CD4-positive, alpha-beta memory T cell (primary cell): ENCODE data around the gene IGSF23. TPM values are rescaled to one million over a fixed set of nuclear protein-coding genes. Genes with fewer than 3 reads are reported as not detected.
"Not testable (repeated sequence)": the region's sequence is repeated elsewhere in the genome, so short reads cannot be mapped to it uniquely, and the experiment has no call there.

Experiments
- CTCF ChIA-PET: fragments of 350-600 bp; sonication (Branson Sonifier 250); formaldehyde crosslinking; loops from one replicate; lab custom pipeline; 2021; ENCODE audit warnings: inconsistent platforms; ENCODE audit not compliant: partially characterized antibody; lab: Charles Lee
- POLR2A ChIA-PET: fragments of 350-600 bp; sonication (Branson Sonifier 250); formaldehyde crosslinking; loops from one replicate; lab custom pipeline; 2021; ENCODE audit not compliant: partially characterized antibody; lab: Charles Lee
- DNase-seq, 5 donors: peaks; one replicate each; pipeline versions ENCODE4 v3.0.0 to v3.0.0-alpha.2; 2020 to 2022; ENCODE audit warnings: mixed read lengths in 1 of 5
- H3K27ac ChIP-seq: one replicate; pipeline ENCODE4 v1.7.0; 2013; ENCODE audit warnings: low read depth, low read length
- H3K27me3 ChIP-seq: 2 replicates; pipeline ENCODE4 v1.7.0; 2013; ENCODE audit warnings: mild to moderate bottlenecking, low read length, moderate library complexity; ENCODE audit not compliant: insufficient read depth
- H3K36me3 ChIP-seq: 2 replicates; pipeline ENCODE4 v1.7.0; 2013; ENCODE audit warnings: mild to moderate bottlenecking, low read length, moderate library complexity; ENCODE audit not compliant: insufficient read depth
- H3K4me1 ChIP-seq: 2 replicates; pipeline ENCODE4 v1.7.0; 2013; ENCODE audit warnings: mild to moderate bottlenecking, low read length, moderate library complexity; ENCODE audit not compliant: insufficient read depth
- H3K4me3 ChIP-seq, 2 donors: one replicate each; pipeline ENCODE4 v1.7.0; 2013; ENCODE audit warnings: low read length in 2 of 2, mild to moderate bottlenecking in 1 of 2
- H3K9me3 ChIP-seq, 2 donors: one replicate each; pipeline ENCODE4 v1.7.0; 2013; ENCODE audit warnings: low read length in 2 of 2, control low read depth in 1 of 2; ENCODE audit not compliant: control insufficient read depth in 1 of 2
- H3K27ac Mint-ChIP-seq, 7 donors: one replicate each; pipeline ENCODE4 v1.8.0; 2020 to 2021; ENCODE audit warnings: mixed read lengths in 7 of 7, mild to moderate bottlenecking in 6 of 7, inconsistent platforms in 3 of 7, moderate library complexity in 3 of 7
- H3K27me3 Mint-ChIP-seq, 2 donors: one replicate each; pipeline ENCODE4 v1.8.0; 2020 to 2021; ENCODE audit warnings: mixed read lengths in 2 of 2
- H3K36me3 Mint-ChIP-seq, 2 donors: one replicate each; pipeline ENCODE4 v1.8.0; 2020 to 2021; ENCODE audit warnings: mixed read lengths in 2 of 2, inconsistent platforms in 1 of 2, mild to moderate bottlenecking in 1 of 2
- H3K4me1 Mint-ChIP-seq, 4 donors: one replicate each; pipeline ENCODE4 v1.8.0; 2020 to 2021; ENCODE audit warnings: mixed read lengths in 4 of 4, mild to moderate bottlenecking in 1 of 4
- H3K4me3 Mint-ChIP-seq, 8 donors: one replicate each; pipeline ENCODE4 v1.8.0; 2020 to 2021; ENCODE audit warnings: mixed read lengths in 8 of 8, mild to moderate bottlenecking in 7 of 8, moderate library complexity in 6 of 8, inconsistent platforms in 3 of 8
- H3K9me3 Mint-ChIP-seq, 8 donors: one replicate each; pipeline ENCODE4 v1.8.0; 2020 to 2021; ENCODE audit warnings: mixed read lengths in 8 of 8, mild to moderate bottlenecking in 5 of 8, inconsistent platforms in 3 of 8, moderate library complexity in 1 of 8
- intact Hi-C: fragments of 100-400 bp; cut with micrococcal nuclease; formaldehyde crosslinking; loops from one replicate; pipeline ENCODE4 v1.15.1; 2023
- polyA plus RNA-seq, 2 donors: library from polyadenylated mRNA; unstranded; fragments of 300-500 nt; fragmentation: Illumina TruSeq; gene quantifications; one replicate each; pipeline ENCODE4 v1.2.3, GENCODE V29; 2021
- total RNA-seq, 2 experiments: library from RNA; stranded (reverse); gene quantifications; one replicate each; pipeline ENCODE4 v1.2.3, GENCODE V29; 2021

Gene IGSF23
- total and polyA plus RNA-seq, 4 experiments from 2014 or later: not detected

GRCh38 chr19:44605547-44605946, 7.8 kb upstream of the IGSF23 start:
- intact Hi-C loops: no loop called here
- no peaks in the 10 kb centered on the region for H3K36me3 Mint-ChIP-seq
- Histone ChIP-seq H3K9me3 (no peaks in the 10 kb centered on the region), H3K4me1 (no peaks in the 10 kb centered on the region), H3K36me3 (no peaks in the 10 kb centered on the region), H3K27me3 (no peaks in the 10 kb centered on the region), H3K4me3 (no peak overlapping the region), H3K27ac (no peak overlapping the region)
- DNase-seq: no peak
- ChIA-PET POLR2A (no interaction called here), CTCF (no interaction called here)
- H3K4me3 Mint-ChIP-seq: peak overlapping the region in 1 of 8 donors; percentile 22
- H3K27me3 Mint-ChIP-seq: peaks cover 4 to 8% of the 10 kb centered on the region in 2 donors
- peaks cover 4 to 14% (median 8%) of the 10 kb centered on the region in 4 donors for H3K4me1 Mint-ChIP-seq
- H3K9me3 Mint-ChIP-seq: peaks cover 0 to 13% (median 3%) of the 10 kb centered on the region in 8 donors
- no peak overlapping the region for H3K27ac Mint-ChIP-seq

- Mint-ChIP-seq H3K9me3 (peaks cover 0 to 13% (median 3%) of the 10 kb centered on the region in 8 donors), H3K4me3 (peak overlapping the region in 4 of 8 donors; percentile 27 to 64 (median 40)), H3K27me3 (peaks cover 4 to 8% of the 10 kb centered on the region in 2 donors), H3K36me3 (no peaks in the 10 kb centered on the region), H3K27ac (peak overlapping the region in 1 of 7 donors; percentile 5), H3K4me1 (peaks cover 4 to 14% (median 8%) of the 10 kb centered on the region in 4 donors)
- H3K4me1 ChIP-seq: no peaks in the 10 kb centered on the region
- no peak overlapping the region for H3K4me3 ChIP-seq
- H3K36me3 ChIP-seq: no peaks in the 10 kb centered on the region
- H3K9me3 ChIP-seq: no peaks in the 10 kb centered on the region
- POLR2A ChIA-PET: no interaction called here
- no peak overlapping the region for H3K27ac ChIP-seq
- intact Hi-C loops: no loop called here
- no peaks in the 10 kb centered on the region for H3K27me3 ChIP-seq
- DNase-seq: no peak
- CTCF ChIA-PET: interaction anchor here (1.7 kb wide), 1 partner anchor 47 kb away, joined by 5 read pairs; no protein-coding TSS in a partner anchor
These were observed 6.3 kb upstream of the IGSF23 start for GRCh38 chr19:44607049-44607448.

GRCh38 chr19:44607917-44608316, 5.4 kb upstream of the IGSF23 start:
- Mint-ChIP-seq H3K4me3 (no peak overlapping the region), H3K36me3 (no peaks in the 10 kb centered on the region), H3K27ac (no peak overlapping the region), H3K9me3 (peaks cover 0 to 10% (median 3%) of the 10 kb centered on the region in 8 donors), H3K27me3 (peaks cover 7 to 8% of the 10 kb centered on the region in 2 donors), H3K4me1 (peaks cover 4 to 14% (median 8%) of the 10 kb centered on the region in 4 donors)
- Histone ChIP-seq H3K36me3 (no peaks in the 10 kb centered on the region), H3K27me3 (no peaks in the 10 kb centered on the region), H3K9me3 (no peaks in the 10 kb centered on the region), H3K27ac (no peak overlapping the region), H3K4me3 (no peak overlapping the region), H3K4me1 (no peaks in the 10 kb centered on the region)
- intact Hi-C loops: no loop called here
- no peak for DNase-seq
- CTCF ChIA-PET: interaction anchor here (1.7 kb wide), 1 partner anchor 46 kb away, joined by 5 read pairs; no protein-coding TSS in a partner anchor
- POLR2A ChIA-PET: no interaction called here

- no peaks in the 10 kb centered on the region for H3K36me3 Mint-ChIP-seq
- H3K9me3 ChIP-seq: no peaks in the 10 kb centered on the region
- DNase-seq: no peak
- CTCF ChIA-PET: interaction anchor here (1.7 kb wide), 1 partner anchor 46 kb away, joined by 5 read pairs; no protein-coding TSS in a partner anchor
- peaks cover 4 to 14% (median 8%) of the 10 kb centered on the region in 4 donors for H3K4me1 Mint-ChIP-seq
- POLR2A ChIA-PET: no interaction called here
- no peak overlapping the region for H3K27ac ChIP-seq
- peaks cover 0 to 10% (median under 1%) of the 10 kb centered on the region in 8 donors for H3K9me3 Mint-ChIP-seq
- intact Hi-C loops: no loop called here
- H3K27me3 ChIP-seq: no peaks in the 10 kb centered on the region
- H3K27me3 Mint-ChIP-seq: peaks cover 7% of the 10 kb centered on the region in 2 donors
- no peak overlapping the region for H3K4me3 ChIP-seq
- H3K36me3 ChIP-seq: no peaks in the 10 kb centered on the region
- no peak overlapping the region for H3K27ac Mint-ChIP-seq
- no peak overlapping the region for H3K4me3 Mint-ChIP-seq
- H3K4me1 ChIP-seq: no peaks in the 10 kb centered on the region
These were observed 5.0 kb upstream of the IGSF23 start for GRCh38 chr19:44608391-44608821.

GRCh38 chr19:44609219-44609618, 4.1 kb upstream of the IGSF23 start:
- DNase-seq: no peak
- Histone ChIP-seq H3K27ac (no peak overlapping the region), H3K4me3 (no peak overlapping the region), H3K27me3 (no peaks in the 10 kb centered on the region), H3K4me1 (no peaks in the 10 kb centered on the region), H3K9me3 (no peaks in the 10 kb centered on the region), H3K36me3 (no peaks in the 10 kb centered on the region)
- ChIA-PET CTCF (no interaction called here), POLR2A (no interaction called here)
- intact Hi-C loops: no loop called here
- Mint-ChIP-seq H3K9me3 (peaks cover 0 to 10% (median under 1%) of the 10 kb centered on the region in 8 donors), H3K4me3 (peak overlapping the region in 1 of 8 donors; percentile 21), H3K36me3 (no peaks in the 10 kb centered on the region), H3K27me3 (peaks cover 3 to 7% of the 10 kb centered on the region in 2 donors), H3K27ac (no peak overlapping the region), H3K4me1 (peaks cover 4 to 14% (median 8%) of the 10 kb centered on the region in 4 donors)

- H3K27ac Mint-ChIP-seq, H3K4me3 Mint-ChIP-seq, H3K27ac ChIP-seq, H3K27me3 ChIP-seq, POLR2A ChIA-PET, H3K27me3 Mint-ChIP-seq, H3K36me3 ChIP-seq, intact Hi-C loops, H3K9me3 Mint-ChIP-seq, H3K4me1 ChIP-seq, H3K36me3 Mint-ChIP-seq, H3K4me3 ChIP-seq, CTCF ChIA-PET, H3K9me3 ChIP-seq, DNase-seq: not testable (repeated sequence)
- H3K4me1 Mint-ChIP-seq: peaks cover 4 to 14% (median 8%) of the 10 kb centered on the region in 4 donors
These were observed 2.9 kb upstream of the IGSF23 start for GRCh38 chr19:44610497-44610896.

GRCh38 chr19:44611812-44612295, 1.5 kb upstream of the IGSF23 start:
- CTCF ChIA-PET: no interaction called here
- no peak for DNase-seq
- H3K9me3 Mint-ChIP-seq: peaks cover 0 to 5% (median 0%) of the 10 kb centered on the region in 8 donors
- no peak overlapping the region for H3K27ac ChIP-seq
- intact Hi-C loops: no loop called here
- no peaks in the 10 kb centered on the region for H3K36me3 Mint-ChIP-seq
- no peak overlapping the region for H3K4me3 Mint-ChIP-seq
- H3K27ac Mint-ChIP-seq: no peak overlapping the region
- peaks cover 4 to 13% (median 7%) of the 10 kb centered on the region in 4 donors for H3K4me1 Mint-ChIP-seq
- no peaks in the 10 kb centered on the region for H3K36me3 ChIP-seq
- peaks cover 2 to 7% of the 10 kb centered on the region in 2 donors for H3K27me3 Mint-ChIP-seq
- no peaks in the 10 kb centered on the region for H3K9me3 ChIP-seq
- POLR2A ChIA-PET: no interaction called here
- H3K27me3 ChIP-seq: no peaks in the 10 kb centered on the region
- H3K4me1 ChIP-seq: no peaks in the 10 kb centered on the region
- H3K4me3 ChIP-seq: no peak overlapping the region
